ENCODE data around the gene FAM43B.

- TF ChIP-seq CTCF (tag by site-specific recombination; IDR thresholded peaks at IDR 0.05) (no peak), ZNF341 (tag by site-specific recombination; IDR thresholded peaks at IDR 0.05; ENCODE audit: low read depth) (no peak), REST (tag by site-specific recombination; IDR thresholded peaks at IDR 0.05) (no peak), ZIC2 (tag by site-specific recombination; IDR thresholded peaks at IDR 0.05) (no peak), ZNF664 (tag by site-specific recombination; IDR thresholded peaks at IDR 0.05) (no peak), BCL11A (tag by site-specific recombination; IDR thresholded peaks at IDR 0.05; ENCODE audit: low read depth) (no peak), ZBTB7A (tag by site-specific recombination; IDR thresholded peaks at IDR 0.05; ENCODE audit: low read depth) (no peak), ZNF580 (tag by site-specific recombination; IDR thresholded peaks at IDR 0.05) (no peak), ZNF501 (tag by site-specific recombination; IDR thresholded peaks at IDR 0.05) (no peak), ZNF274 (IDR thresholded peaks at IDR 0.05; ENCODE audit: low read length) (no peak), ZNF274 (tag by site-specific recombination; IDR thresholded peaks at IDR 0.05; ENCODE audit: borderline replicate concordance) (no peak), ATF2 (tag by site-specific recombination; IDR thresholded peaks at IDR 0.05; ENCODE audit: low read depth) (no peak)
These were observed 23.4 kb downstream of the FAM43B start for GRCh38 chr1:20575541-20576336.
